Femur (tissue), 1 donor: ENCODE measurements around the gene DRG2.

Experiments
- DNase-seq: peaks from one replicate; pipeline ENCODE4 v3.0.0-alpha.2; 2017

The DRG2 gene

GRCh38 chr17:18117982-18118975, 30.5 kb downstream of the DRG2 start:
- no peak for DNase-seq

GRCh38 chr17:18119166-18119745, 31.5 kb downstream of the DRG2 start:
- no peak for DNase-seq

- no peak for DNase-seq
Measured at GRCh38 chr17:18119938-18120337, 32.2 kb downstream of the DRG2 start.

GRCh38 chr17:18120461-18121017, 32.8 kb downstream of the DRG2 start:
- DNase-seq: no peak

GRCh38 chr17:18121144-18121910, 33.6 kb downstream of the DRG2 start:
- DNase-seq: no peak

GRCh38 chr17:18122990-18123753, 35.4 kb downstream of the DRG2 start:
- no peak for DNase-seq

GRCh38 chr17:18124345-18125126, 36.8 kb downstream of the DRG2 start:
- no peak for DNase-seq

- no peak for DNase-seq
Measured at GRCh38 chr17:18129041-18129502, 41.3 kb downstream of the DRG2 start.

- no peak for DNase-seq
Measured at GRCh38 chr17:18132711-18133110, 45.0 kb downstream of the DRG2 start.

GRCh38 chr17:18136357-18136756, 48.6 kb downstream of the DRG2 start:
- DNase-seq: no peak

- DNase-seq: no peak
Measured at GRCh38 chr17:18138065-18138749, 50.5 kb downstream of the DRG2 start.

GRCh38 chr17:18139092-18139491, 51.3 kb downstream of the DRG2 start:
- no peak for DNase-seq

GRCh38 chr17:18139498-18139897, 51.8 kb downstream of the DRG2 start:
- no peak for DNase-seq

GRCh38 chr17:18139949-18140348, 52.2 kb downstream of the DRG2 start:
- DNase-seq: no peak

GRCh38 chr17:18140648-18141047, 52.9 kb downstream of the DRG2 start:
- DNase-seq: no peak

- DNase-seq: no peak
Measured at GRCh38 chr17:18141210-18141803, 53.6 kb downstream of the DRG2 start.

GRCh38 chr17:18142417-18142816, 54.7 kb downstream of the DRG2 start:
- DNase-seq: no peak

GRCh38 chr17:18143044-18143936, 55.5 kb downstream of the DRG2 start:
- DNase-seq: no peak

GRCh38 chr17:18144261-18144660, 56.5 kb downstream of the DRG2 start:
- no peak for DNase-seq
